ENCODE measurements around the gene CST2. TPM values are rescaled to one million over a fixed set of nuclear protein-coding genes. Genes with fewer than 3 reads are reported as not detected.

Gene CST2
- total and polyA plus RNA-seq, 2 donors (not counting 3 experiments of a cell fraction or from before 2014, with no cell fraction given), result not detected

Other genes starting within 250 kb of the CST2 start
- gene CST9, start 220.8 kb downstream of the CST2 start, total RNA-seq, result not detected in 2 replicates
- gene CST9, start 220.8 kb downstream of the CST2 start, polyA plus RNA-seq, result not detected in 2 replicates
- gene CST3, start 188.8 kb downstream of the CST2 start, total RNA-seq, result 251 and 260 TPM in 2 replicates
- gene CST3, start 188.8 kb downstream of the CST2 start, polyA plus RNA-seq, result 479 and 691 TPM in 2 replicates
- not detected in 2 replicates for gene CST4, start 137.7 kb downstream of the CST2 start, total RNA-seq
- not detected in 2 replicates for gene CST4, start 137.7 kb downstream of the CST2 start, polyA plus RNA-seq
- gene CST1, start 75.8 kb downstream of the CST2 start, total RNA-seq, result 2.2 TPM in 1 of 2 replicates, not detected in the other
- gene CST1, start 75.8 kb downstream of the CST2 start, polyA plus RNA-seq, result 0.19 and 0.30 TPM in 2 replicates
- not detected in 2 replicates for gene CST5, start 53.0 kb upstream of the CST2 start, total RNA-seq
- not detected in 2 replicates for gene CST5, start 53.0 kb upstream of the CST2 start, polyA plus RNA-seq
- gene GGTLC1, start 162.1 kb upstream of the CST2 start, total RNA-seq, result not detected in 2 replicates
- not detected in 2 replicates for gene GGTLC1, start 162.1 kb upstream of the CST2 start, polyA plus RNA-seq

All from endothelial cell of umbilical vein (primary cell).